ENCODE results near the gene ASCL3. TPM values are rescaled to one million over a fixed set of nuclear protein-coding genes. Genes with fewer than 3 reads are reported as not detected.

The ASCL3 gene
- total and polyA plus RNA-seq, 2 donors (not counting 1 experiment from before 2014, with no cell fraction given), result not detected

DNA sequence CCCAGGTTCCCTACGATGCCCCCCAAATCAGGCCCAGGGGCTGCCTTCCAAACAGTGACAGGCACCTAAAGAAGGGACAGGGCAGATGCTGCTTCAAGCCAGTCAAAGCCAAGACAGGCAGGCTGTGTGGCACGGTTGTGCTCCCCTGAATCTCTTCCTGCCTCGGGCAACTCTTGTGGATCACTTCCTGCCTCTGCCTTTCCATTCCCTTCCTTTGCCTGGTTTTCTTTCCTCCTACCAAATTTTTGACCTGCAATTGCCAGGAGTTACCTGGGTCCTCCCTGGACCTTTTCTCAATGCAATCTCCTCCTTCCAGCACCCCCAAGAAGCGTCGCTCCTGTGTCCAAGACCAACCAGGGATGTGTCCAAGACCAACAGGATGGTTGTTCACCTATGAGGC, 15.6 kb downstream of the ASCL3 start:
- Mint-ChIP-seq H3K27ac (no peak overlapping the region), H3K27me3 (no peaks in the 10 kb centered on the region), H3K4me1 (no peaks in the 10 kb centered on the region), H3K4me3 (no peak overlapping the region), H3K9me3 (ENCODE audit: insufficient read depth) (no peaks in the 10 kb centered on the region)
- no peaks in the 10 kb centered on the region for H3K36me3 ChIP-seq (replicated peaks in 1 of 2; ENCODE audit: control extremely low read depth in 1 of 2, control insufficient read depth in 1 of 2, extremely low read depth in 1 of 2, insufficient read depth in 2 of 2, low read length in 1 of 2)
- ChIA-PET POLR2A (no interaction called here), CTCF (no interaction called here)
- no peaks in the 10 kb centered on the region for H3K9me3 ChIP-seq (ENCODE audit: control extremely low read depth in 1 of 3, control insufficient read depth in 2 of 3, insufficient read depth in 1 of 3, low read length in 2 of 3)
- TF ChIP-seq EZH2 (IDR thresholded peaks at IDR 0.05; ENCODE audit: borderline replicate concordance, insufficient read depth, low read depth, low read length, poor library complexity, severe bottlenecking) (no peak), CTCF (IDR thresholded peaks at IDR 0.05) (no peak)
- H2AFZ ChIP-seq (ENCODE audit: insufficient read depth, low read depth, low read length, poor library complexity, severe bottlenecking), result no peak overlapping the region
- 81% methylated on average over 5 of the region's 5 CpGs for WGBS (ENCODE audit: insufficient coverage)
- H3K4me1 ChIP-seq (ENCODE audit: control insufficient read depth in 2 of 2, insufficient read depth in 2 of 2, low read length in 2 of 2), result no peaks in the 10 kb centered on the region
- H3K27ac ChIP-seq (ENCODE audit: low read length in 2 of 2), result no peak overlapping the region
- no peaks in the 10 kb centered on the region for H4K20me1 ChIP-seq (ENCODE audit: control insufficient read depth, insufficient read depth, low read length, poor library complexity, severe bottlenecking)
- DNase-seq (no peak), ATAC-seq (ENCODE audit: low read depth) (no peak)
- no peaks in the 10 kb centered on the region for H3K79me2 ChIP-seq (ENCODE audit: control insufficient read depth, insufficient read depth, low read length)
- no peaks in the 10 kb centered on the region for H3K27me3 ChIP-seq (replicated peaks in 1 of 4; ENCODE audit: control extremely low read depth in 1 of 4, control insufficient read depth in 3 of 4, insufficient read depth in 4 of 4, low read length in 3 of 4)
- no peak overlapping the region for H3K4me3 ChIP-seq (ENCODE audit: control extremely low read depth in 1 of 5, extremely low read depth in 1 of 5, insufficient read depth in 1 of 5, low read depth in 2 of 5, low read length in 4 of 5)
- H3K9ac ChIP-seq (ENCODE audit: low read length), result no peak overlapping the region
- H3K4me2 ChIP-seq (replicated peaks; ENCODE audit: low read depth, low read length, poor library complexity, severe bottlenecking), result no peak overlapping the region
- intact Hi-C loops (cut with micrococcal nuclease), result no loop called here

GRCh38 chr11:8926236-8926635, 16.6 kb downstream of the ASCL3 start:
- no peaks in the 10 kb centered on the region for H3K27me3 Mint-ChIP-seq
- WGBS (ENCODE audit: insufficient coverage), result 98% methylated on average over 5 of the region's 5 CpGs

More at GRCh38 chr11:8926236-8926635, 16.6 kb downstream of the ASCL3 start:
- Histone ChIP-seq H3K4me3 (ENCODE audit: control extremely low read depth in 1 of 5, extremely low read depth in 1 of 5, insufficient read depth in 1 of 5, low read depth in 2 of 5, low read length in 4 of 5) (no peak overlapping the region), H3K79me2 (ENCODE audit: control insufficient read depth, insufficient read depth, low read length) (no peaks in the 10 kb centered on the region), H3K9me3 (ENCODE audit: control extremely low read depth in 1 of 3, control insufficient read depth in 2 of 3, insufficient read depth in 1 of 3, low read length in 2 of 3) (no peaks in the 10 kb centered on the region), H3K27me3 (replicated peaks in 1 of 4; ENCODE audit: control extremely low read depth in 1 of 4, control insufficient read depth in 3 of 4, insufficient read depth in 4 of 4, low read length in 3 of 4) (no peaks in the 10 kb centered on the region), H3K36me3 (replicated peaks in 1 of 2; ENCODE audit: control extremely low read depth in 1 of 2, control insufficient read depth in 1 of 2, extremely low read depth in 1 of 2, insufficient read depth in 2 of 2, low read length in 1 of 2) (no peaks in the 10 kb centered on the region), H2AFZ (ENCODE audit: insufficient read depth, low read depth, low read length, poor library complexity, severe bottlenecking) (no peak overlapping the region), H3K27ac (ENCODE audit: low read length in 2 of 2) (no peak overlapping the region), H4K20me1 (ENCODE audit: control insufficient read depth, insufficient read depth, low read length, poor library complexity, severe bottlenecking) (no peaks in the 10 kb centered on the region), H3K4me1 (ENCODE audit: control insufficient read depth in 2 of 2, insufficient read depth in 2 of 2, low read length in 2 of 2) (no peaks in the 10 kb centered on the region), H3K4me2 (replicated peaks; ENCODE audit: low read depth, low read length, poor library complexity, severe bottlenecking) (no peak overlapping the region), H3K9ac (ENCODE audit: low read length) (no peak overlapping the region)
- TF ChIP-seq EZH2 (IDR thresholded peaks at IDR 0.05; ENCODE audit: borderline replicate concordance, insufficient read depth, low read depth, low read length, poor library complexity, severe bottlenecking) (no peak), CTCF (IDR thresholded peaks at IDR 0.05) (no peak)
- H3K27ac Mint-ChIP-seq, result no peak overlapping the region
- ATAC-seq (ENCODE audit: low read depth) (no peak), DNase-seq (no peak)
- H3K4me1 Mint-ChIP-seq, result no peaks in the 10 kb centered on the region
- intact Hi-C loops (cut with micrococcal nuclease), result no loop called here
- H3K4me3 Mint-ChIP-seq, result no peak overlapping the region
- ChIA-PET CTCF (no interaction called here), POLR2A (no interaction called here)
- H3K9me3 Mint-ChIP-seq (ENCODE audit: insufficient read depth), result no peaks in the 10 kb centered on the region
